ENCODE measurements around the gene KLF6.

Gene KLF6

DNA sequence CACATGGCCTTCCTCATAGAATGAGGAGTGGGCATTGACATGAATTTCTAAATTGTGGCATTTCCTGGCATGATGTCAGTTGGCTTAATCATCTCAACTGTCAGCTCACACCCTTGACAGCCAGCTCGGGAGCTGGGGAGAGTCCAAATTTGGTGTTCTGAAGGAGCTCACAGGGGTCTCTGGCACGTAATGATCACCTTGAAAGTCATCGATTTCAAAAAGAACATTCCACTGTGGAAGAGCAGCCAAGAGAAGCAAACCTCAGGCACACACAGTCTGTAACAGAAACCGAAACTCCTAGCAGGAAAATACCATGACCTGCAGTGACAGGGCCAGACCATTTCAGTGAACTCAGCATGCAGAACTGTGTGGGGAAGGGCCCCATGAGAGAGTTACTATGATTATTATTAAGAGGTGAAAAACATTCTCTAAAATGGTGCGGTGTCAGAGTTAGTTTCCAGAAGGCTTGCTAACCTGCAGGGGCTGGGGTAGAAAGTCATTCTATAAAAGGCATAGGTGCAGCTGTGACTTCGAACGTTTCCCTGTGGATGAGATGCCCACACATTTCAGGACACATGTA is 26.4 kb upstream of the KLF6 start:
- DNase-seq (ENCODE audit: low spot score) = peak; percentile 67

DNA sequence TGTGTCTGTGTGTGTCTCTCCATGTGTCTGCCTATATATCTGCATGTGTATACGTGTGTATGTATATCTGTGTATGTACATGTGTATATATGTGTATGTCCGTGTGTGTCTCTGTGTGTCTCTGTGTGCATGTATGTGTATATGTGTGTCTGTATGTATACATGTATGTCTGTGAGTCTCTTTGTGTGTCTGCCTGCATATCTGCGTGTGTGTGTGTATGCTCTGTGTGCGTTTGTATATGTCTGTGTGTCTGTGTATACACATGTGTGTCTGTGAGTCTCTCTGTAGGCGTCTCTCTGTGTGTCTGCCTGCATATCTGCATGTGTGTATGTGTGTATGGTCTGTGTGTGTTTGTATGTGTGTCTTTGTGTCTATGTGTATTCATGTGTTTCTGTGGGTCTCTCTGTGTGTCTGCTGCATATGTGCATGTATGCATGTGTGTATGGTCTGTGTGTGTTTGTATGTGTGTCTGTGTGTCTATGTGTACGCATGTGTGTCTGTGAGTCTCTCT is 23.7 kb upstream of the KLF6 start:
- DNase-seq (ENCODE audit: low spot score) = no peak

DNA sequence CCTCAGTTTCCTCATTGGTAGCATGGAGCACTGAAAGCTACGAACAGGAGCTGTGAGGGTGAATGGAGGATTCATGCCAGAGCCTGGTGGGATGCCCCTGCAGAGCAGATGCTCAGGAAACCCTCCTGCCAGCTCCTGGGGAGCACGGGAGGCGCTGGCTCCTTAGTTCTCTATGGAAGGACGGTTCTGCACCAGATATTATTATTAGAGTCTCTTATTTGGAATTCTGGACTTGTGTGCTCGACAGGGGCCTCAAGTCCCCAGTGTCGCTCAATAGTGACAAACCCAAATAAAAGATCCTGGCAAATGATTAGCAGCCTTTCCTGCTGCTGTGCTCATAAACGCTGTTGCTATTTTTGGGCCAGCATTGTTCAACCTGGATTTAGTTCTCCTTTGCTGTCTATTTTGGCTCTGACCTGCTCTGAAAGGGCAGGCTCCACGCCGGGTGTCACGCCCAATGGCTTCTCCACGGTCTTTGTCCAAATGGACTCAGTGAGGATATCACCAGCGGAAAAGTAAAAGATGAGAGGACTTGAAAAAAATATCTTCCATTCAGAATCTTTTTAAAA is 23.0 kb upstream of the KLF6 start:
- no peak for DNase-seq (ENCODE audit: low spot score)

DNA sequence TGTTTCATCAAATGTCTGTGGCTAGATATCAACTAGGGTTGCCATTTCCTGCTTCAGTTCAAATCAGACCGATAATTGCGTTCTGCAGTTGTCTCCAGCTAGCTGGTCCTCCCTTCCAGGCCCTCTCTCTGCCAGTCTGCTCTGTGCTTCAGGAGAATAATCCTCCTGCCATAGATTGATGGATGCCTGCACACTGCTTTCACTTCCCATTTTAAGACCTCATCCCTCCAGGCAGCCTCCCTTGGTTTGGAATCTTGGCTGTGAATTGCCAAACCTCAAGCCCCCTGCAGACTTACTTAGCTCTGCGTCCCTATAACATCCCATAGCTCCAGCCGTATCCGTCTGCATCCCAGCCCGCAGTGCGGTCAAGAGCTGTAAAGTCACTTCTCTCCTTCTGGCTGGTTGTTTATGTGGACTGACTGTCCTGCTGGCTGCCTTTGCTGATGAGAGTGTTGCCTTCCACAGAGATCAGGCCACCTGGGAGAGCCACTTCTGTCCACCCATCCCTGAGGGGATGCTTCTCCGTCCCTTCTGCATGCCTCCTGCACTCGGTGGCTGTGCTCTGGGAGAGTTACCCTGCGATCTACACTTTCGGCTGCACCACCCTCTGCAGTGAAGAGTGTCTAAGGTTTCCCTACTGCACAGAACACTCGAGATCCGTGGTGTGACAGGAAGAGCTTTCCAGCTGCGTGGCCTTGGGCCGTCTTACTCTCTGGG is 22.4 kb upstream of the KLF6 start:
- DNase-seq (ENCODE audit: low spot score) = no peak

DNA sequence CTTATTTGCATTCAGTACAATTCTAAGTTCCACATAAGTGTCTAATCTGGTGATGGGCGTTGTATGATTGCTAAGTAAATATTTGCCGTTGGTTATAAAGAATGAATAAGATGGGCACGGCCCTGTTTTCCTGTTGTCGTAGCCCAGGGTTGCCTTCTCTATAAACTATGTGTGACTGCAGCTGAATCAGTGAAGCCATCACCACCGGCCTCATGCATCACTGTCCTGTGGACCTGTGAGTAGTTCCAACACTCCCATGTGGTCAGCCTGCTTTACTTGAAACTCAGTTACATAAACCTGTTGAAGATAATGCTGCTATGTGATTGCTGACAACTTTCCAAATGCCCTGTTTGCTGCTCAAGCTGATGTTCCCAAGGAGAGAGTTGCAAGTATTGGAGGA is 21.6 kb upstream of the KLF6 start:
- no peak for DNase-seq (ENCODE audit: low spot score)

DNA sequence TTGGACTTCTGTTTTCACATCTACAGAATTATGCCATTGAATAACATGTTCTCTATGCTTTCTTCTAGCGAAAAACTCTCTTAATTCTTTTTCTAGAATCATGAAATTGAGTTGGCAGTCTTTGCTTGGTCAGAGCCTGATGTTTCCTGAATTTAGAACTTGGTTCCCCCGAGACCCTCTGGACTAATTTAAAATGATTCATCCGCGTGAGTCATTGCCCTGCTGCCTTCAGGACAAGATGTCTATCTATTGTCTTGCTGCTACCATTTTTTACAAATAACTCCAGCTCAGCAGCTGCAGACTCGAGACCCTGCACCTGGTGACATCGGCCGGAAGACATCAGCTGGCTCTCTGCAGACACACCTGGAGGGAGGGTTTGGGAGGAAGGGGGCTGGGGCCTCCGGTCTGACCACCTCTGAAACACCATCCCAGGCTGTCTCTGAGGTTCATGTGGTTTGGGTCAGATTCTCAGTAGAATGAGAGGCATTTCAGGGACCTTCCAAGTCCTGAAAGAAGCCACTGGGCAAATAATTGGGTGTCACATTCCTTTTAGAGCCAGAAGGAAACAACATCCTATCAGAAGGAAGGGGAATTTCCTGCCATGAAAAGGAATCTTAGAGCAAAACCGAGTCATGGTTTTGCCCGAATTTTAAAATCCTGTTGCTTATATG is 20.9 kb upstream of the KLF6 start:
- DNase-seq (ENCODE audit: low spot score) = peak; percentile 57

DNA sequence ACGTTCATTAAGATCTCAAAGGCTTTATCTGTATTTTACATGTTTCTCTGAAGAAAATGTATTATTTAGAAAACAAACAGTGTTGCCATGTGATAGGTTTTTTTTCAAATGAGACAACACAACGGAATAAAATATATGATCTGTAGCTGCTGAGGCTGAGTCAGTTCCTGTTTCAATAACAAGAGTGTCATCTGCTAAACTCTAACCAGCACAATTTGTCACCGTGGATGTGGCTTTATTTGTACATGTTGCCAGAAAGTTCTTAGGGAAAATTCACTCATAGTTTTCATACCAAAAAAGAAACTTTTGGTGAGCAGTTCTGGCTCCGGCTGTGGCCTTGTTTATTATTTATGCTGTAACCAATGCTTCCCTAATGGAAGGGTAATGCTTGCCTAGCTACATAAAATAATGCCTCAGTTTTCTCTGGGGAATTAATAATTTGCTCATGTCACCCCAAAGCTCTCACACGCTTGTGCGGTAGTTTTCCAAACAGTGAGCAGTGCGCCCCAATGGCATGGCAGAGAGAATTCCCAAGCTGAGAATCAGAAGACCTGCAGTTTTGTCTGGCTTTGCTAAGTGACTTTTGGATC is 20.3 kb upstream of the KLF6 start:
- DNase-seq (ENCODE audit: low spot score) = peak; percentile 62

DNA sequence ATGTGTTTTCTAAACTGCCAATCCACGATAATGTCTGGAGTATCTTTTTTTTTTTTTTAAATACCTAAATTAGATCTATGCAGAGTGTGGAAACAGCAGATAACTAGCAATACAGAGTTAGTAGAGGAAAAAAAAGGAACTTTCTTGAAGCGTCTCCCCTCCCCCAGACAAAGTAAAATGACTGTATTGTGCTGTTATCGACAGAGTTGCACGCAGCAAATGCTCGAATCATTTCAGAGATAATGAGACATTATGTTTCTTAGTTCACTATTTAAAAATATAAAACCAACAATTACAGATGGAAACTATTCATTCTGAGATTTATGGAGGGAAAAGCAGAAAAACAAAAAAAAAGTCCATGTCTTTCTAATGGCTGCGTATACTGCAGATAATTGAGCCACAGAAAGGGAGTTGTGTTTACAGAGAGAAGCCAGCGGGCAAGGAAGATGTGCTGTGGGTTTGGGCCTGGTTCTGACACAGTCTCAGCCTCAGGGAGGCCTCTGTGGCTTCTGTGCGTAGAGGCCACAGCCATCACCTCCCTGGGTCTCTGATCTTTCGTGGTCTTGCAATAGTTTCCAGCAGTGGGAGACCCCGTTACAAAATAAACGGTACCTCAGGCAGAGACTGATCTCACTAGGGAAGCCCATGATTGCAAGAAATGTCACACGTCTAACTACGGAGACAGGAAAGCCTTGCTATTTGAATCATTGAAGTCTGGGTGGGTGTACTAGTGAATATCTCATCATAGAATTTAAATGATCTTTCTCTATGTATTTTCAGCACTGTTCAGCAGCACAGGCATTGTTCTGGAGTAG is 19.1 kb upstream of the KLF6 start:
- peak; percentile 52 for DNase-seq (ENCODE audit: low spot score)

DNA sequence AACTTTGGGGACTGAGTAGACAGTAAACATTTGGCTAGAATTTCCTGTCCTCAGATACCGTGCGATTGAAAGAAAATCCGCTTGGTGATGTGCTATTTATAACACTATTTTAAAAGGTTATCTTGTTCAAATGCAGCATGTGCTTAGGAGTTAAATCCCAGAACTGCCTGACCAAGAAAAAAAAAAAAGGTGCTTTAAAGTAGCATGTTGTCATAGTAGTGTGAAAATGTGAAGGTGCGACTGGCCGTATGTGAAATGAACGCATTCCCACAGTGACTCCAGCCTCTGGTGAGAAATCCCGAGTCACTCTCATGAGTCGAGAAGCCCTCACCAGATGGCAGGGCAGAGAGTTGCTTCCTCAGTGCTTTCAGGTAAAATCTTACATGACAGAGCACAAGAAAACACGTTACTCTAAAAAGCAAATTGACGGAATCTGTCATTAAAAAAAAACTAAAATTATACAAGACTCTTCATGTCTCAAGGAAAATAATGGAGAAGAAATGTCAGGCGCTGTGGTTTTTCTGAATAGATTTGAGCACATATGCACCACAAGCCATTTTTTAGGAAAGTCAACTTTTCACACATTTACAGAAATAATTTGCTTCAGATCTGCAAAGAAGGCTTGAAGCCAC is 18.4 kb upstream of the KLF6 start:
- DNase-seq (ENCODE audit: low spot score) = peak; percentile 63

DNA sequence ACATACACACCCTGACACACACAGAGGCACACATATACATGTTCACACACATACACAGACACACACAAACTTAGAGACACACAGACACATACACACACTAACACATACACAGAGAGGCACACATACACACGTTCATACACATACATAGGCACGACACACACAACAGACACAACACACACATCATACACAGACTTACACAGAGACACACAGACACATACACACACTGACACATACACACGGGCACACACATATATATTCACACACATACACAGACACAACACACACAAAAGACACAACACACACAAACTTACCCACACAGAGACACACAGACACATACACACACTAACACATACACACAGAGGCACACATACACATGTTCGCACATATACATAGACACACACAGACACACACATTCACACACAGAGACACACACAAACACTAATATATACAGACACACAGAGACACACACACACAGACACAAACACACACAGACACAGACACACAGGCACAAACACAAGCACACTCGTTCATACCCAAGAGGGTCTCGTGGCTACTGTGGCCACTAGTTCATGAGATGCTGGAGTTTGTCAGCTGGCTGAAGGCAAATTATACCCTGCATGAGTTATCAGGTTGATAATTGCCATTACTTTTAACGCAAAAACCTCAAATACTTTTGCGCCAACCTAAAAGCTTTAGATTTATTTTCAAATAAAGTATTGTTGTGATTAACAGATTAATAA is 17.7 kb upstream of the KLF6 start:
- DNase-seq (ENCODE audit: low spot score) = no peak

DNA sequence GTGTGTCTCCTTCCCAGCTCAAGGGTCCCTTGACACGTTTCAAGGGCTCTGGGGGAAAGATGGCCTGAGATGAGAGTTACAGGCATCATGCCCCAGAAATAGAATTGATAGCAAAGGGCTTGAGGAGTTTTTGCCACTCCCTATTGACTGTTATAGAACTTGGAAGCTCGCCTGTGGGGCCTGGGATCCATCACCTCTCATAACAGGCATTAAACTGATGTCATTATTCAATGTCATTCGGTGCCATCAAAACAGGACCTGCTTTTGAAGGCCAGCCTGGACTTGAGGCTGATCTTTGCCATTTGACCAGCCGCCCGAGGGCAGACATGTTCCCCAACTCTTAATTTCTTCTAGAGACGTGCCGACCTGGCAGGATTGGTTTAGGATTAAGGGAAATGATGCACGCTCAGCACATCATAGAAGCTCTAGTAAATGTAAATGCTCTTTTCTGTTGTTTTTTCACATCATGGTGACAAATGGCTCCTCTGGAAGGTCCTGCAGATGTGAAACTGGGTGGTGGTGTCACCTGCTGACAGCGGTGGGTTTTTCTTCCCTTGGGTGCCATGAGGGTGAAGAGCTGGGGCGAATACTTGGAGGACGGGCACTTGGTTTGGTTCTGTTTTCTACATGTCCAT is 16.7 kb upstream of the KLF6 start:
- DNase-seq (ENCODE audit: low spot score) = no peak

DNA sequence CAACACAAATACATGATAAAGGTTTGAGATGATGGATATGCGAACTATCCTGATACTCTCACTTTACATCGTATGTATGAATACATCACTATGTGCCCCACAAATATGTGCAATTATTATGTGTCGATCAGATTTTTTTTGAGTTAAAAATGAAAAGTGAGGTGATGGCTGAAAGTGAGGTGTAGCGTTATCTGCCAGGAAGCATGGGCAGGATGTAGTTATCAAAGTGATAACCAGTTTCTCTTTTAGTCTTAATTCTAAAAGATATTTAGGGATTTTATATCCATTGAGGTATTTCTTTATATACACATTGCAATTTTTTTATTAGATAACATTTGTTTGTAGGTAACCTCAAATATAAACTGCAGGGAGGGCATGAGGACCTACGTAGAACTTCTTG is 15.6 kb upstream of the KLF6 start:
- DNase-seq (ENCODE audit: low spot score) = no peak

DNA sequence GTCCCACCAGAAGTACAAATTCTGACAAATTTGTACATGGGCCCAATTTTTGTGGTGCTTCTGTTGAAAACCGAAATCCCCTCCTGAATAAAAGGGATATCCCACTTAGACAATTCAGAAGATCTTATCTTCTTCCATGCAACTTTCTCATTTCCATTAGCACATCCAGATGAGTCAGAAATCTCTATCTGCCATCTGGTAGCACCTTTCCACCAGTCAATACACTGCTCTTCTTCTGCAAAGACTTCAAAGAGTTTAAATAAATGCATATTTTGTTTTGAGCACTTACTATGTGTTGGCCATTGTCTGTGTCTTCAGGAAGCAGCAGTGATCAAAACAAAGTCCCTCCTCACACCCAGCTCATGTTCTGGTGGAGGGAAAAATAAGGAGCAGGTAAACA is 12.7 kb upstream of the KLF6 start:
- DNase-seq (ENCODE audit: low spot score) = no peak

DNA sequence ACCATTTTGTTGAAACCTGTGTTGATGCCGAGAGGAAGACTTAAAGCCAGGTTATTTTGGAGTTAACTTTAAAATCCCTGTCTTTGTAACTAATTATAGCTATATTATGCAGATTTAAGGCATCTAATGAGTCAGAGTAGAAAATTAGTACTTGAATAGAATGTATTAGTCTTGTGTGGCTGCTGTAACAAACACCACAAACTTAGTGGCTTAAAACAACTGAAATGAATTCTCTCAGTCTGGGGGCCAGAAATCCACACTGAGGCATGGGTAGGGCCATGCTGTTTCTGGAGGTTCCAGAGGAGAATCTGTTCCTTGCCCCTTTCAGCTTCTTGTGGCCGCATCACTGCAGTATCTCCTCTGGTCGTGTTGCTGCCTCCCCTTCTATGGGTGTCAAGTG is 8.5 kb upstream of the KLF6 start:
- no peak for DNase-seq (ENCODE audit: low spot score)

DNA sequence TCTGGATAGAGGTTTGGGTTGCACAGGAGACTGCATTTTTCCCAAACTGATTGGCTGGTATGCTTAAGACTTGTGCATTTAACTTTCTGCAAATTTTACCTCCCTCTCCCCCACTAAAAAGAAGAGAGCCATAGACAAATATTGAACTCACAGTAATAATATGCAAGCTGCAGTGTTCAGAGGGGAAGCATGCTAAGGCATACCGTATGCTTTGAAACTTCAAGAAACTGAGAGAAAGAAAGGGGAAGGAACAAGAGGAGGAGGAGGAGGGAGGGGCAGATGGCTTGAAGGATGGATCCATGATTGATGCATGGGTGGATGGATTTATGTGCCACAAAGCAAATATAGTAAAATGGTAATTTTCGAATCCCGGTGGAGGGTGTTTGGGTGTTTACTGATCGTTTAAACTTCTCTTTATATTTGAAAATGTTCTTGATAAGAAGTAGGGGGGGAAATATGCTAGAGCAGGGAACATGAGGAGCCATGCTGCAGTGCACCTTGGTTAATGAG is 7.8 kb upstream of the KLF6 start:
- DNase-seq (ENCODE audit: low spot score) = no peak

DNA sequence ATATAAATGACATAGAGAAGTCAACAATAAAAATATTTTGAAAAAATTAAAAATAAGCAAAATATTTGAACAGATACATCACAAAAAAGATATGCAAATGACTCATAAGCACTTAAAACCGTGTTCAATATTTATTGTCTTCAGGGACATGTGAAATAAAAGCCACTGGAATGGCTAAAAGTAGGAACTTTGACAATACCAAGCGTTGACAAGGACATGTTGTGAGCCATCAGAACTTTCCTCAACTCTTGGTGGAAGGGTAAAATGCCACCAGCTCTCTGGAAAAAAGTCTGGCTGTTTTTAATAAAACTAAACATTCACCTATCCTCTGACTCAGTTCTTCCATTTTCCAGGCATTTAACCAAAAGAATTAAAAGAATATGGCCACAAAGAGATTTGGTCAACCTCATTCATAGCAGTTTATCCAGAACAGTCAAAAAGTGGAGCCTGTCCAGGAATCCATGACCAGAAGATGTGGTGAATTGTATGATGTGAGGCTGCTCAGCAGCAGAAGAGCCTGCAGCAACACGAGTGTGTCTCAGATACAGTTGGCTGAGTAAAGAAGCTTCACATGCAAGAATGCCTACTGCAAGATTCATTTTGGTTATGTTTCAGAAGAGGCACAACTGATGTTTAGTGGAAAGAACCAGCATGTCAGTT is 7.1 kb upstream of the KLF6 start:
- no peak for DNase-seq (ENCODE audit: low spot score)

DNA sequence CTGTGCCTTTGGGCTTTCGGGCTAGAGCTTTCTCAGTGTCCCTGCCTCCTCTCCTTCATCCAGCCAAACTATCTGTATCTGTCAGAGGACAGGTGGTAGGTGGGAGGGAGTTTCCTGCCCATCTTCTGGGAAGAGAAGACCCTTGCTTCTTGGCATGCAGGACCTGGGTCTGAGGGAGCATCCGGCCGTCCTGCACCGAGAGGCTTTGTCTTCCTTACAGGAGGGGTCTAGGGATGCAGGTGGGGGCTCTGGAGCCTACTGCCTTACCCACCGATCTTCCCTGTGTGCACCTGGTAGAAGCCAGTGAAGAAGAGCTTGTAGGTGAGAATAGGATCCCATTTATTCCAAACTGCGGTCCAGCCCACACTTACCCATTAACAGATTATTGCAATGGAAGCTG is 5.8 kb upstream of the KLF6 start:
- DNase-seq (ENCODE audit: low spot score) = no peak

DNA sequence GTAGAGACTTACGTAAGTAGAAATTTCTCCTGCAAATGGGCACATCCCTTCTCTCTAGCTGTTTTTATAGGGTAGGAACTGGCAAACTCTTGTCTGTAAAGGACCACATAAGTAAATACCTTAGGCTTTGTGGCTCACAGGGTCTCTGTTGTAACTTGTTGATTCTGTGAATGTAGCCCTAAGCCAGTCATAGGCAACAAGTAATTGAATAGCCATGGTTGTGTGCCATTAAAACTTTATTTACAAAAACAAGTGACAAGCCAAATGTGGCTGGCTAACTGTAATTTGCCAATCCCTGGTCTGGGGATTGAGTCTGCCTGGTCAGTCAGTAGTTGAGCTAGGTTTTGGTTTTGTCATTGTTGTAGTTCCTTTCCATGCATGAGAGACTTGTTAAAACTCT is 5.3 kb upstream of the KLF6 start:
- DNase-seq (ENCODE audit: low spot score) = no peak

DNA sequence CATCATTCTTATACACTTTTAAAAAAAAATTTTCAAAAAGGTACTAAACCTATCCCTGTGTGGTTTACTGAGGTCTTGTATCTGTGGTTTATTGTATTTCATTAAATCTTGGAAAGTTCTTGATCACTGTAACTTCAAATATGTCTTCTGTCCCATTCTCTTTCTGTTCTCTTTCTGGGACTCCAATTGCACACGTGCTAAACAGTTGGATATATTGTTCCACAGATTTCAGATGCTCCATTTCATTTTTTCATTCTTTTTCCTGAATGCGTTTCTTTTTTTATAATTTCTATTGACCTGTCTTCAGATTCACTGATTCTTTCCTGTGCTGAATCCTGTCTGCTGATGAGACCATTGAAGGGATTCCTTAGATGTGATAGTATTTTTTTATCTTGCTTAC is 4.6 kb upstream of the KLF6 start:
- DNase-seq (ENCODE audit: low spot score) = no peak

All from hematopoietic multipotent progenitor cell treated with erythropoietin and hydrocortisone succinate and interleukin-3 and kit ligand, for 15 days (in vitro differentiated cells).